Right atrium auricular region (tissue), 2 donors: Measurements from ENCODE around the gene WFDC10A. TPM values are rescaled to one million over a fixed set of nuclear protein-coding genes. Genes with fewer than 3 reads are reported as not detected.
"Not testable (repeated sequence)": the region's sequence is repeated elsewhere in the genome, so short reads cannot be mapped to it uniquely, and the experiment has no call there.

Experiments used
- DNase-seq: peaks from one replicate; pipeline ENCODE4 v3.0.0-alpha.2; 2019; ENCODE audit warnings: low spot score
- H3K27ac ChIP-seq, 2 donors: fragments of 200-600 bp; sonication (generic); 1 replicate in 1 of 2; 2 replicates in 1 of 2; pipeline ENCODE4 v1.5.1; 2016 to 2019
- H3K27me3 ChIP-seq, 2 donors: fragments of 200-600 bp; sonication (generic); one replicate each; pipeline versions ENCODE4 v1.5.1 to v1.6.0; 2017 to 2019
- H3K36me3 ChIP-seq: fragments of 200-600 bp; sonication (generic); one replicate; pipeline ENCODE4 v1.5.1; 2016
- H3K4me1 ChIP-seq, 2 donors: fragments of 200-600 bp; sonication (generic); one replicate each; pipeline versions ENCODE4 v1.5.1 to v1.6.0; 2017 to 2019
- H3K4me3 ChIP-seq, 2 donors: fragments of 200-600 bp; sonication (generic); 1 replicate in 1 of 2; 2 replicates in 1 of 2; pipeline ENCODE4 v1.5.1; 2017 to 2019; ENCODE audit warnings: mild to moderate bottlenecking in 1 of 2, moderate library complexity in 1 of 2
- H3K9me3 ChIP-seq, 2 donors: fragments of 200-600 bp; sonication (generic); one replicate each; pipeline ENCODE4 v1.5.1; 2019
- total RNA-seq, 2 donors: library from RNA; depleted of rRNA; stranded (reverse); fragments of >200 nt; gene quantifications; one replicate each; pipeline ENCODE4 v1.1.0, GENCODE V29; 2016
- TF ChIP-seq, protein P1 (sequence below), 2 donors: fragments of 200-600 bp; sonication (generic); IDR thresholded peaks; one replicate each; pipeline ENCODE4 v1.5.1; 2019; ENCODE audit warnings: antibody characterized with exemption in 2 of 2

WFDC10A gene
- total RNA-seq, 2 donors from 2014 or later, result not detected

DNA sequence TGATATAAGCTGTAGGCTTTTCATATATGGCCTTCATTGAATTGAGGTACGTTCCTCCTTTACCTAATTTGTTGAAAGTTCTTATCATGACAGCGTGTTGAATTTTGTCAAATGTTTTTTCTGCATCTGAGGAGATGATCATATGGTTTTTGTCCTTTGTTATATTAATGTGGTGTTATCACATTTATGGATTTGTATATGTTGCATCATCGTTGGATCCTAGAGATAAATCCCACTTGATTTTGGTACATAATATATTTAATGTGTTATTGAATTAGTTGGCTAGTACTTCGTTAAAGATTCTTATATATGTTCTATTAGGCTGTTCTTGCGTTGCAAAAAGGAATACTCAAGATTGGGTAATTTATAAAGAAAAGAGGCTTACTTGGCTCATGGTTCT lies 10.1 kb downstream of the WFDC10A start:
- TF ChIP-seq, protein P1, sequence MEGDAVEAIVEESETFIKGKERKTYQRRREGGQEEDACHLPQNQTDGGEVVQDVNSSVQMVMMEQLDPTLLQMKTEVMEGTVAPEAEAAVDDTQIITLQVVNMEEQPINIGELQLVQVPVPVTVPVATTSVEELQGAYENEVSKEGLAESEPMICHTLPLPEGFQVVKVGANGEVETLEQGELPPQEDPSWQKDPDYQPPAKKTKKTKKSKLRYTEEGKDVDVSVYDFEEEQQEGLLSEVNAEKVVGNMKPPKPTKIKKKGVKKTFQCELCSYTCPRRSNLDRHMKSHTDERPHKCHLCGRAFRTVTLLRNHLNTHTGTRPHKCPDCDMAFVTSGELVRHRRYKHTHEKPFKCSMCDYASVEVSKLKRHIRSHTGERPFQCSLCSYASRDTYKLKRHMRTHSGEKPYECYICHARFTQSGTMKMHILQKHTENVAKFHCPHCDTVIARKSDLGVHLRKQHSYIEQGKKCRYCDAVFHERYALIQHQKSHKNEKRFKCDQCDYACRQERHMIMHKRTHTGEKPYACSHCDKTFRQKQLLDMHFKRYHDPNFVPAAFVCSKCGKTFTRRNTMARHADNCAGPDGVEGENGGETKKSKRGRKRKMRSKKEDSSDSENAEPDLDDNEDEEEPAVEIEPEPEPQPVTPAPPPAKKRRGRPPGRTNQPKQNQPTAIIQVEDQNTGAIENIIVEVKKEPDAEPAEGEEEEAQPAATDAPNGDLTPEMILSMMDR (IDR thresholded peaks at IDR 0.05), result no peak
- no peaks in the 10 kb centered on the region for H3K36me3 ChIP-seq
- H3K4me3 ChIP-seq, result no peak overlapping the region
- H3K4me1 ChIP-seq, result no peaks in the 10 kb centered on the region
- H3K27ac ChIP-seq, result no peak overlapping the region
- no peaks in the 10 kb centered on the region for H3K27me3 ChIP-seq
- H3K9me3 ChIP-seq, result peaks cover 0 to 8% of the 10 kb centered on the region in 2 donors
- DNase-seq, result no peak

DNA sequence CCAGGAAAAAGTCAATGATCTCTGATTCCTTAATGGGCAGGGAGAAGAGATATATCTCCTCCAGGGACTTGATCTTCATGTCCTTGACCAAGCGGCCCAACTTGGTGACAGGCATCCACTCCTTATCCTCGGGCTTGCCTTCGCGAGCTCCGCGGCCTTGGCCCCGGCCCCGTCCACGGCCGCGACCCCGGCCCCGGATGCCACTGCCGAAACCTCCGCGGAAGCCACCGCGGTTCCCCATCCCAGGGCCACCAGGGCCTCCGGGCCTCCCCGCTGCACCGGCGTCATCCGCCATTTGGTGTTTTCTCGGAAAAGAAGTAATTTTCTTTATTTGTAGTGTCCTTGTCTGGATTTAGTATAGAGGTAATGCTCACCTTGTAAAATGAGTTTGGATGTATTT lies 11.5 kb downstream of the WFDC10A start:
- not testable (repeated sequence) for H3K27ac ChIP-seq, H3K27me3 ChIP-seq, DNase-seq, H3K4me1 ChIP-seq, H3K36me3 ChIP-seq, H3K9me3 ChIP-seq, H3K4me3 ChIP-seq

DNA sequence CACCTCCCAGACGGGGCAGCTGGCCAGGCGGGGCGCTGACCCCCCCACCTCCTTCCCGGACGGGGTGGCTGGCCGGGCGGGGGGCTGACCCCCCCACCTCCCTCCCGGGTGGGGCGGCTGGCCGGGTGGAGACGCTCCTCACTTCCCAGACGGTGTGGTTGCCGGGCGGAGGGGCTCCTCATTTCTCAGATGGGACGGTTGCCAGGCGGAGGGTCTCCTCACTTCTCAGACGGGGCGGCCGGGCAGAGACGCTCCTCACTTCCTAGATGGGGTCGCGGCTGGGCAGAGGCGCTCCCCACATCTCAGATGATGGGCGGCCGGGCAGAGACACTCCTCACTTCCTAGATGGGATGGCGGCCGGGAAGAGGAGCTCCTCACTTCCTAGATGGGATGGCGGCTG lies 16.3 kb downstream of the WFDC10A start:
- H3K36me3 ChIP-seq, H3K27ac ChIP-seq, H3K4me1 ChIP-seq, H3K9me3 ChIP-seq, H3K4me3 ChIP-seq, DNase-seq, H3K27me3 ChIP-seq: not testable (repeated sequence)

DNA sequence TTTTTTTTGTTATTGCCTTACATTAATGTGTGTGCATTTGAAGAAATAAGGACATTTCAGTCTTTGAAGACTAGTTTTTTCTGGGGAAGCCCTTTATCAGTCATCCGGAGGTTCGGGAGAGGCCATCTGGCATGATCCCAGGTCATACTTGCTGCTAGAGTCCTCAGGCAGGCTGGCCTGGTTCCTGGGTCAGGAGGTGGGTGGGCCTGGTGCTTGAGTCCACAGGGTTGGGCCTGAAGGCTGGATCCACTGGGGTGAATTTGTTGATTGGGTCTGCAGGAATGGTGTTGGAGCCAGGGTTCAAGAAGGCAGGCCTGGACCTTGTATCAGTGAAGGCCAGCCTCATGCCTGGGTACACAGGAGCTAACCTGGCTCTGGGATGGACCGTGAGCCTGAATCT lies 17.3 kb downstream of the WFDC10A start:
- TF ChIP-seq, protein P1 (IDR thresholded peaks at IDR 0.05), result no peak
- Histone ChIP-seq H3K4me3 (no peak overlapping the region), H3K4me1 (no peaks in the 10 kb centered on the region), H3K36me3 (no peaks in the 10 kb centered on the region), H3K27me3 (no peaks in the 10 kb centered on the region), H3K9me3 (no peaks in the 10 kb centered on the region), H3K27ac (no peak overlapping the region)
- no peak for DNase-seq

DNA sequence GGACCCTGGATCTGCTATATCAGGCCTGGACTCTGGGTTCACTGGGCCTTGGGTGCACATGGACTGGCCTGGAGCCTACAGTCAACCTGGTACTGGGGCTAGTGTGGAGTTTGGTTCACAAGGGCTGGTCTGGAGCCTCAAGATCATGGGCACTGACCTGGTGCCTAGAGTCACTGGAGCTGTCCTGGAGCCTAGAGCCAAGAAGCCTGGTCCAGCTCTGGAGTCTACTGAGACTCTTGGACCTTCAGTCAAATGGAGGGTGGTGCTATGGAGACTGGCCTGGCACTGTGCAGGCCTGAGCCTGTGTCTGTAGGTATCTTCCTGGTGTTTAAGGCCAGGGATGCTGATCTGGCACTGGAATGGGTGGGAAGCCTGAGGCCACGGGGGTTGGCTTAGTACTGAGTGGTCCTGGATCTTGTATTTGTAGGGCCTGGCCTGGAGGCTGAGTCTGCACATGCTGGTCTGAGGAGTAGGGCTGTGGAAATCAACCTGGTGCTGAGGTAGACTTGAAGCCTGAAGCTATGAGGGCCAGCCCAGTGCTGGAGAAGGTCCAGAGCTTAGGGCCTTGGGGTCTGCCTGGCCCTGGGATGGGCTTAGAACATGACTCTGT lies 18.0 kb downstream of the WFDC10A start:
- Histone ChIP-seq H3K36me3 (no peaks in the 10 kb centered on the region), H3K4me1 (no peaks in the 10 kb centered on the region), H3K4me3 (no peak overlapping the region), H3K27ac (no peak overlapping the region), H3K9me3 (no peaks in the 10 kb centered on the region), H3K27me3 (no peaks in the 10 kb centered on the region)
- TF ChIP-seq, protein P1 (IDR thresholded peaks at IDR 0.05), result no peak
- no peak for DNase-seq

DNA sequence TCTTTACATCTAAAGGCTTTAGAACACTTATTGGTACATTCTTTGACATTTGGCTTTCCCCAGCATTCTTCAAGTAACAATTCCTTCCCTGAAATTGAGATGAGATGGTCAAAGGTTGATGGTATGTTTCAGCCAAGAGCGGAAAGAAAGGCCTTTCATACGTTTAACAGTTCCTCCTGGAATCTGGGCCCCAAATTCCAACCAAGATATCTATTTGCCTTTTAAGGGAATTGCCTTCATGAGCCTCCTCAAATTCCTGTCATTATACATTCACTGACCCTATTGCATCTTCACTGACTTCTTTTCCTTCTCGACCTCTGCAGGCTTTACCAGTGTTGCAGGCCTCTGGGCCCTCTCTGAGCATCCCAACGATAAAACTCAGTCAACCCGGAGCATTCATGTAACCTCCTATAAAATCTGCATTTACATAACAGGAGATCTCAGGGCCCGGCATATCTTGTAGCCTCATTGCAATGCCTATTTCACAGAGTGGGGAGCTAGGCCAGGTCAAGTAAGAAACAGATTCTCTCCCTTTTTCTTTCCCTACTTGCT lies 19.8 kb downstream of the WFDC10A start:
- TF ChIP-seq, protein P1 (IDR thresholded peaks at IDR 0.05), result no peak
- Histone ChIP-seq H3K4me1 (no peaks in the 10 kb centered on the region), H3K27me3 (no peaks in the 10 kb centered on the region), H3K4me3 (no peak overlapping the region), H3K9me3 (no peaks in the 10 kb centered on the region), H3K27ac (no peak overlapping the region), H3K36me3 (no peaks in the 10 kb centered on the region)
- no peak for DNase-seq

DNA sequence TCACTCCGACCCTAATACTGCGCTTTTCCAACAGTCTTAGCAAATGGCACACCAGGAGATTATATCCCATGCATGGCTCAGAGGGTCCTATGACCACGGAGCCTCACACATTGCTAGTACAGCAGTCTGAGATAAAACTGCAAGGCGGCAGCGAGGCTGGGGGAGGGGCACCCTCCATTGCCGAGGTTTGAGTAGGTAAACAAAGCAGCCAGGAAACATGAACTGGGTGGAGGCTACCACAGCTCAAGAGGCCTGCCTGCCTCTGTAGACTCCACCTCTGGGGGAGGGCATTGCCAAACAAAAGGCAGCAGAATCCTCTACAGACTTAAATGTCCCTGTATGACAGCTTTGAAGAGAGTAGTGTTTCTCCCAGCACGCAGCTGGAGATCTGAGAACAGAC lies 22.2 kb downstream of the WFDC10A start:
- H3K27ac ChIP-seq, H3K36me3 ChIP-seq, H3K4me1 ChIP-seq, H3K4me3 ChIP-seq, DNase-seq, H3K27me3 ChIP-seq, H3K9me3 ChIP-seq: not testable (repeated sequence)

DNA sequence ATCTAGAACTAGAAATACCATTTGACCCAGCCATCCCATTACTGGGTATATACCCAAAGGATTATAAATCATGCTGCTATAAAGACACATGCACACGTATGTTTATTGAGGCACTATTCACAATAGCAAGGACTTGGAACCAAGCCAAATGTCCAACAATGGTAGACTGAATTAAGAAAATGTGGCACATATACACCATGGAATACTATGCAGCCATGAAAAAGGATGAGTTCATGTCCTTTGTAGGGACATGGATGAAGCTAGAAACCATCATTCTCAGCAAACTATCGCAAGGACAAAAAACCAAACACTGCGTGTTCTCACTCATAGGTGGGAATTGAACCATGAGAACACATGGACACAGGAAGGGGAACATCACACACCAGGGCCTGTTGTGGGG lies 27.5 kb downstream of the WFDC10A start:
- H3K36me3 ChIP-seq, H3K4me3 ChIP-seq, H3K9me3 ChIP-seq, H3K27ac ChIP-seq, H3K4me1 ChIP-seq, H3K27me3 ChIP-seq, DNase-seq: not testable (repeated sequence)
